Measurements from ENCODE around the gene FAM174C.
"Not testable (repeated sequence)": the region's sequence is repeated elsewhere in the genome, so short reads cannot be mapped to it uniquely, and the experiment has no call there.

FAM174C gene

DNA sequence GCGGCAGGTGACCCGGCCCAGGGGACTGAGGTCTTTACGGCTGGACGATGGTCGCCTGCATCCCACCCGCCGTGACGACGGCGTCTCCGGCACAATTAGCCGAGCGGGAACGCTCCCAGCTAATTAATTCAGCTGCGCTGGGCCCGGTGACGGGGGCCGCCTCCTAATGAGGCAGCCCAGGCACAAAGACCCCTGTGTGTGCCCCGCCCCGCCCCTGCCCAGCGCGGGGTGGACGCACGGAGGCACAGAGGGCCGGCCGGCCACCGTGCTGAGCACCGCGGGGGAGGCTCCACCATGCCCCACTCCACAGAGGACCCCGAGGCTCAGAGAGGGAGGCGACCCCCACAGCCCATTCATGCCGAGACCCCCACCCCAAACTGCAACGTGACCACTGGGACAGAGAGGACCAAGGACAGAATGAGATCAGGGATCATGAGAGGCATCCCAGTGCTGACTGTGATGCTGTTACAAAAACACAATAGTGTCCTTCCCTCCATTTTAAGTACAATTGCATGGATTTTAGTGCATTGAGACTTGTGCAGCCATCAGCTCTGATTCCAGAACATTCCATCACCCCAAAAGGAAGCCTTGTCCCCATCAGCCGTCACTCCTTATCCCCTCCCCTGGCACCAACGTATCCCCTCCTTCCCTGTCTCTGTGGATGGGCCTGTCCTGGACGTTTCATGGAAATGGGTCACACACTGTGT, 27.4 kb downstream of the FAM174C start:
- DNase-seq (ENCODE audit: low spot score), result no peak

DNA sequence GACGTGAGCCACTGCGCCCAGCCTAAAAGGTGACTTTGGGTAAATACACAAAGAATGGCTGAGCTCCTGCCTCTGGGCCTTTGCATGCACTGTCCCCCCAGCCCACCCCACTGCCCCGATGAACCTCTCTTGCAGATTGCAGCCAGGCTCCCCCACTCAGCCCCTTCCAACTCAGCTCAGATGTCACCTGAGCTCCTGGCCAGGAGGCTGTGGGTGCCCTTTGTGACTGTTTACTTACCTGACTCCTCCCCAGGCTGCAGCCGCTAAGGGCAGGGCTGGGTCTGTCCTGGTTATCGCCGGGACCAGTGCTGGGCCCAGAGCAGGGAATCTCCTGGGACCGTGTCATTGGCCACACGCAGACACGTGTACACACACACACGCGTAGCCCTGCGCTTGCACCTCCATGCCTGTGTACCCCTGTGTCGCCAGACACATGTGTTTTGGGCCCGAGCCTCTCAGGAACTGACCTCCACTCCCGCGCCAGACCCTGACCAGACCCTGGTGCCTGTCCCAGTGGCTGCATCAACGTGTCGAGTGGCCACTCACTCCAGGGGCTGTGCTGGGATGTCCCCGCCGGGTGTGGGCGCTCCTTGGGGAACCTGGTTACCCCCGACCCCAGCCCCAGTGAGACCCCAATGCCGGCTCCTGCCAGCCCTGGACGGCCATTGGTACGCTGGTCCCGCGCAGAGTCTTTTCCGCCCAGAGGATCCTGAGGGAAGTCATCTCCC, 29.0 kb downstream of the FAM174C start:
- no peak for DNase-seq (ENCODE audit: low spot score)

DNA sequence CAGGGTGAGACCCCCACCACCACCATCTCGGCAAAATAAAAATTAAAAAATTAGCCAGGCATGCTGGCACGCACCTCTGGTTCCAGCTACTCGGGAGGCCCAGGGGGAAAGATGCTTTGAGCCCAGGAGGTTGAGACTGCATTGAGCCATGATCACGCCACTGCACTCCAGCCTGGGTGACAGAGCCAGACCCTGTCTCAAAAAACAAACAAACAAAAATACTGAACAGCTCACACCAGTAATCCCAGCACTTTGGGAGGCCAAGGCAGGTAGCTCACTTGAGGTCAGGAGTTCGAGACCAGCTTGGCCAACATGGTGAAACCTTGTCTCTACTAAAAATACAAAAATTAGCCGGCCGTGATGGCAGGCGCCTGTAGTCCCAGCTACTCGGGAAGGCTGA, 30.0 kb downstream of the FAM174C start:
- DNase-seq (ENCODE audit: low spot score), result not testable (repeated sequence)

DNA sequence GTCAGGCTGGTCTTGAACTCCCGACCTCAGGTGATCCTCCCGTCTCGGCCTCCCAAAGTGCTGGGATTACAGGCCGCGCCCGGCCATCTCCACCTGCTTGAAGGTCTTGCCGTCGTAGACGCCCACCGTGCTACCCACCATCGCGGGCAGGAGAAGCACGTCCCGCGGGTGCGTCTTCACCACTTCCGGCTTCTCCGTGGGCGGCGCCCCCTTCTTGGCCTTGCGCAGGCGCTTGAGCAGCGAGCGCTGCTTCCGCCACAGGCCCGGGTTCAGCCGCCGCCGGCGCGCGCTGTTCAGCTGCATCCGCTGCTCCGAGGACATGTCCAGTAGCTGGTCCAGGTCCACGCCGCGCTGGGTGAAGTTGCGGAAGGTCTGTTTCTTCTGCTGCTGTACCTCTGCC, 32.0 kb downstream of the FAM174C start:
- peak; percentile 51 for DNase-seq (ENCODE audit: low spot score)

DNA sequence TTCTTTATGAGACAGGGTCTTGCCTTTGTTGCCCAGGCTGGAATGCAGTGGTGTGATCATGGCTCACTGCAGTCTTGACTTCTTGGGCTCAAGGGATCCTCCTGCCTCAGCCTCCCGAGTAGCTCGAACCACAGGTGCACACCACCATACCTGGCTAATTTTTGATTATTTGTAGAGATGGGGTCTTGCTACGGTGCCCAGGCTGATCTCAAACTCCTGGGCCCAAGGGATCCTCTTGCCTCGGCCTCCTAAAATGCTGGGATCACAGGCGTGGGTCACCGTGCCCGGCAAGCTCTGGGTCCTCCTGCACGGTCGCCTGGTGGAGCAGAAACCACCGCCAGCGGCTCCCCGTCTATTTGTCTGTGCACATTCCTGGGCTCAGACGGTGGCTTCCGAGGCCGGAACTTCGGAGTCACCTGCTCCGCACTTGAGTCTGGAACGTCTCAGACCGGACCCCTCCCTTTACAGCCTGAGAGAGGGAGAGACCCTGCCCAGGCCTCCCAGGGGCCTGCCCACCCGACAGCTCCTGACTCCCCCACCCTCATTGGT, 32.5 kb downstream of the FAM174C start:
- no peak for DNase-seq (ENCODE audit: low spot score)

DNA sequence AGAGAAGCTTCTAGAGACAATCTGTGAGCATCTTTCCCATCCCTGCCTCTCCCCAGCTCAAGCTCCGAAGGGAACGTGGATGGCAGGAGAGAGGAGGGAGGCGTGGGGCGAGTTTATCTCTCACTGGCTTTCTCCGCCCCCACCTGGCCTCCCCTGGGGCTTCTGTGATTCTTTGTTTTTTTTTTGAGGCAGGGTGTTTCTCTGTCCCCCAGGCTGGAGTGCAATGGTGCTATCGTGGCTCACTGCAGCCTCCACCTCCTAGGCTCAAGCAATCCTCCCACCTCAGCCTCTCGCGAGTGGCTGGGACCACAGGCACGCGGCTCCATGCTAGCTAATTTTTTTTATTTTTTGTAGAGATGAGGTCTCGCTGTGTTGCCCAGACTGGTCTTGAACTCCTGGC, 33.4 kb downstream of the FAM174C start:
- no peak for DNase-seq (ENCODE audit: low spot score)

DNA sequence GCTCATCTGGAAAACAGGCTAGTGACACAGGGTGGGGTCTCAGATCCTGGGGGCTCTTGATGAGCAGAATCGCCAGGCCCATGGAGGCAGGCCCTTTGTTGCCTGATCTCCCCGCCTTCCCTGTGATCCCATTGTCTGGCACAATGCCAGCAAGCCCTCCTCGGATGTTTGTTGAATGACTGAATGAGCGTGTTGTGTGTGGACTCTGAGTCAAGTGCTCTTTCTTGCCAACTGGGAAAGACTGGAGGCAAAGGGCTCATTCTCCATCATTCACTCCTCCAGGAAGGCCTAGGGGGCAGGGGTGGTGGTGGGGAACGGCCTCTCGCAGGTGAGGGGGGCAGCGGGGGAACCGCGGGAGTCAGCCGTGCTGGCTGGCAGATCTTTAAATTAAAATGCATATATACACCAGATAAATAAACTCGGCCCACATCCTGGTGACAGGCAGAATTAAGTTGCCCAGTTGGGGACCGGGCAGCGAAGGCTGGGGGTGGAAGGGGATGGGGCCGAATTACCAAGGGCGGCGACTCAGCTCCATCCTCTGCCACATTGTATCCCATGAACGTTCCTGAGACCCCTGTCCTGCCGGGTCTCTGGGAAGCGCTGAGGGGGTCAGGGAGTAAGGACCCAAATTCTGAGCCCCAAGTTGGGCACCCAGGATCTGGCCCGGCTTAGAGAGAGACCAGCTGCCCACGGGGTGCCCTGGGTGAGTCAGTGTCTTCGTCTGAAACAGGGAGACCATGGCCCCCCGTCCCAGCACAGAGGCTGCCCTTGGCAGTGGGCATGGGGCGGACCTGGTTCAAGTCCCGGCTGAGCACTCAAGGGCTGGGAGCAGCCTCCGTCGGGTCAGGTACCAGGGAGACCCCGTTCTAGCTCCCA, 34.9 kb downstream of the FAM174C start:
- no peak for DNase-seq (ENCODE audit: low spot score)

DNA sequence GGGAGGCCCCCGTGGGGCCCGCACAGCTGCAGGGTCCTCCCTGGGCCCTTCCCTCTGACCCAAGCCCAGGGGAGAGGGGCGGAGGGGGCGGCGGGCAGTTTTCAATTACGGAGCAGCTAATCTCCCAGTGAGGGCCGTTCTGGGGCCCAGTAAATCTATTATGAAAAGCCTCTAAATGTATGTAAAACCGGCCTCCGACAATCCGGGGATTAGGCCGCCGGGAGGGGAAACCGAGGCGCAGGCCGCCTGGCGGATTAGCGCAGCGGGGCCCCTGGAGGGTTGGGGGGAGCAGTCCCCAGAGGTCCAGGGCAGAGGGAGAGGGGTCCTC, 35.5 kb downstream of the FAM174C start:
- DNase-seq (ENCODE audit: low spot score), result no peak

DNA sequence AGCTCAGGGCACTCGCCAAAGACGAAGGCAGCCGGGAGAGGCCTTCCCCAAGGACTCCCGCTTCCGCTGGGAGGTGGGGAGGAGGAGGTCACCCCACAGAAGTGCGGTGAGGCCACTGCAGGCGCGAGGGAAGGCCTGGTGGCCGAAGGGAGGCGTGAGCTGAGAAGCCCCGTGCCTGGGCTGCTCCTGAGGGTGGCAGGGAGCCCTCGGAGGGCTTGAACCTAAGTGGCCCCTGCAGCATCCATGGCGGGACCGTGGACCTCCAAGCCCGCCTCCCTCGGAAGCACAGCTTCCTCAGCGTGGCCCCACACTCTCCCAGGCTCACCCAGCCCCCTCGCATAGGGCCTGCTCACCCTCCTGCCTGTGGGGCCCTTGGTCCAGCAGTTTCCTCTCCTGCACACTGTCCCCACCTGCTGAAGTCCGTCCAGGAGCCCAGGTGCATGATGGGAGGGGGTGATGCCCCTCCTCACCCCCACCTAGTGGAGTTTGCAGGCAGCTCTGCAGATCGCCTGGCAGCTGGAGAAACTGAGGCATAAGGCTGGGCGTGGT, 36.3 kb downstream of the FAM174C start:
- no peak for DNase-seq (ENCODE audit: low spot score)

DNA sequence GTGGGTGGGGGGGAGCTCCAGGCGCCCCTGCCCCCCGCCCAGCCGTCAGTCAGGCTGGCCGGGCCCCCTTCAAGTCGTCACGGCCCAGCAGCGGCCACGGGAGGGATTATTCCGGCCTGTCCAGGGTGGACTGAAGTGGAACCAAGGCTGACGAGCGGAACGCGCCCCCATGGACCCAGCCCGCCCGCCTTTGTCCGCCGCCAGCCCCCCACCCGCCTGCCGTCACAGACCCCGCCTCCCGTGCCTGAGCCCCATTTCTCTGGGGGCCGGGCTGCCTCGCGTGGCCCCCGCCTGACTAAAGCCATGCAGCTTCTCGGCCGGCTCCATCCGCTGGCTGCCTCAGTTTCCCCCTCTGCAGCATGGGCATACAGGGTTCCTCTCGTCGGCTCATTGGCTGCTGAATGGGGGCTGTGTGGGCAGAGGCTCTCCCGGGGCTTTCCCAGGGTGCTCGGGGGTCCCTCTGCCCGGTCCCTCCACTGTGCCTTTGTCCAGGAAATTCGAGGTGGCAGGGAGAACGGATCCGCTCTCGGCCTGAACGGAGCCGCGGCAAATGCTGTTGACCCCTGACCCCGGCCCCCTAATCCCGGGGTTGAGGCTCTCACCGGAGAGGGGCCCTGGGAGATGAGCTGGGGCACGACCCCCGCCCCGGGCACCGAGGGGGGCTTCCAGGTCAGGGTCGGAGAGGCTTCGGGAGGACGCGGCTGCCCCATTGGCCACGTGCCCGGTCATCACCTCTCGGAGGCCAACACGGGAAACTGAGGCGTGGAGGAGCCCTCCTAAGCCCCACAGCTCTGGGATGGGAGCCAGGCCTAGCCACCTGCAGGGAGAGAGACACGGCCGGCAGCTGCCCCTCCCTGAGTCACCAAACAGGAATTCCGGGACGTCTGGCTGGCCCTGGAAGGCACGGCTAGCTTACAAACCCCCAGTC, 37.7 kb downstream of the FAM174C start:
- DNase-seq (ENCODE audit: low spot score), result peak; percentile 28

DNA sequence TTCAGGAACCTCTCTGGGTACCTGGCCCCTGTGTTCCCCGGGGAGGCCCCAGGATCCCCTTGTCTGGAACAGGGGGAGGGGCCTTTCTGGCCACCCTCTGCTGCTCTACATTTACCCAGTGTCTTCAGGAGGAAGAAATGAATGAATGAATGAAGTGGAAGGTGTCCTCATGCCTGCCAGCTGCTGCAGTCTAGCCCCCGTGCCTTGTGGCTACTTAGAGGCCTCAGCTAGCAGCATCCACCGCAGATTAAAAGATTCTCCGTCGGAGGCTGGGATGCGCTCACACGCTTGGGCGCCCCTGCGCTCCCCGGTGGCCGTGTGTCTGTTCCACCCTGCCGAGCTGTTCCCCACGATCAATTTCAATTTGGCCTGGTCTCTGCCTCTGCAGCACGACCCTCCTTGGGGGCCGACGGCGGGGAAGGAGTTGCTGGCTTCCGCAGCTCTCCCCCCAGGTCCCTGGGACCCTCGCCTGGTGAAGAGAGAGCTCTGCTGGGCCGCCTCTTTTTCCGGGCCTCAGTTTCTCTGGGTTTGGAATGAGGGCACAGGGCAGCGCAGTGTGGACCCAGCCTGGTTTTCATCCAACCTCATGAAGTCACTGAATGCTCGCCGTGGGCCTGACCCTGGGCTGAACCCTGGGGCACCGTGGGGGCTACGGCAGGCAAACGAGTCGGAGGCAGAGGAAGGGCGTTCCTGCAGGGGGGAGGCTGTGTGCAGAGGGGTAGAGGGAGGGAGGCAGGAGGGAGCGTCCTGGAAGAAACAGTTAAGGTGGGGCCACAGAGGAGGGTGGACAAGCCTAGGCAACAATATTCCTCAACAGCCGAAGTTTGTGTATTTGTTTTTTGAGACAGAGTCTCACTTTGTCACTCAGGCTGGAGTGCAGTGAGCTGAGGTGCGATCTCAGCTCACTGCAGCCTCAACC, 38.6 kb downstream of the FAM174C start:
- DNase-seq (ENCODE audit: low spot score), result no peak

DNA sequence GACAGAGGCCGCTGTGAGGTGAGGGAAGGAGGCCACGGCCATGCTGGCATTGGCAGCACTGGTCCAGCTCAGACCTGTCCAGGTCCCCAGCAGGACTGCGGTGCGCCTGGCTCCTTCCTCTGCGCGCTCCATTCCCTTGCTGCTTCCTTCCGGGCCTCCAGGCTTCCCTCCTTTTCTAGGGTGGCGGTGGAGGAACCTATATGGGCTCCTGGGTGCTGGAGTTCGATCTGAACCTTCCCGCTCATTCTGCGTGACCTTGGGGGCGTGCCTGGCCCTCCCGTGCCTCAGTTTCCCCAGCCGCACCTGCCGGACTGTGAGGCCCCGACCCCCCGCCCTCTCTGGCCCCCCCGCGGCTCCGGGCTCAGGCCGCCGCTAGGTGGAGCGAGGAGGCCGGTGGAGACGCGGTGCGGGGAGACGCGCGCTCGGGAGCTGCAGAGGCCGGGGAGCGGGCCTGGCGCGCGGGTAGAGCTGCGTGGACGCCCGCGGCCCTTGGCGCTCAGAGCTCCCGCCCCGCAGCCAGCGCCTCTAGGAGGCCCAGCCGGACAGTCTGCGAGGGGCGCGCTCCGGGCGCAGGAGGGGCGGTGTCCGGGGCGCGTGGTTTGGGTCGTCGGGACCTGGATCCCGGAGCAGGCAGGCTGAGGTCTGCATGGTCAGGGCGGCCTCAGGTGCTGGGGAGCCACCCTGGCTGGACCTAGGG, 40.3 kb downstream of the FAM174C start:
- DNase-seq (ENCODE audit: low spot score), result no peak

DNA sequence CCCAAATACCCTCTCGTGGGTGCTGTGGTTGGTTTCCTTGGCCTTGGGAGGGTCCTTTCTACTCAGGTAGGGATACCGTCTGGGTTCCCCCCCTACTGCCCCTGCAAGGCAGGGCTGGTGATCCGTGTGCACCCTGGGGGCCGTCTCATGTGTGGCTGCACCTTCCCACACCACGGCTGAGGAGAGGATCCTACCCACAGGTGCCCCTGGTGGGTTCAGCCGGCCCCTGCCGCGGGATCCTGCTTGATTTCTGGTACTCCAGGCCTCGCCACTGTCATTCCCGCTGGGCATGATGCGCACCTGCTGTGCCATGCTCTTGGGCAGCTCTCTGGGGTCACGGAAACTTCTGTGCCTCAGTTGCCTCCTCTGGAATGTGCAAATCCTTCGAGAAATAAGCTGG, 41.1 kb downstream of the FAM174C start:
- no peak for DNase-seq (ENCODE audit: low spot score)

DNA sequence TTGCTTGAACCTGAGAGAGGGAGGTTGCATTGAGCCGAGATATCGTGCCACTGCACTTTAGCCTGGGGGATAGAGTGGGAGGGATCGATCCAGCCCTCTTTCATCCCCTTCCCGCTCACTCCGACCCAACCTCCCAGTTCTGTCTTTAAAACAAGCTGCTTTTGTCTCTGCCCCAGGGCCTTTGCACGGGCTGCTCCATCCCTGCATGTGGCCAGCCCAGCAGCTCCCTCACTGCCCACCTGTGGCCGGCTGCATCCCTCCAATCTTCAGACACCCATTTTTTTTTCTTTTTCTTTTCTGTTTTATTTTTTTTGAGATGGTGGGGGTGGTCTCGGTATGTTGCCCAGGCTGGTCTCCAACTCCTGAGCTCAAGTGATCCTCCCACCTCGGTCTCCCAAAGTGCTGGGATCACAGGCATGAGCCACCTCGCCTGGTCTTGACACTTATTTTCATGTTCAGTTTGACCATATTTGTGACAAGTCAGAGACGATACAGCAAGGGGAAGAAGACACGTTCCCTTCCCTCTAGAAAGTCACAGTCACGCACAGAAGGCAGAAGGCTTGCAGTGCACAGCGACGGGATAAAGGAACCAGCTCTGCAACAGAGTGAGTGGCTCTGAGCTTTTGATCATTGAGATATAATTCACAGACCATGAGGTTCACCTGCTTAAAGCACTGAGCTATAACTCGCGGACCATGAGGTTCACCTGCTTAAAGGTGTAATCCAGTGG, 42.1 kb downstream of the FAM174C start:
- no peak for DNase-seq (ENCODE audit: low spot score)

DNA sequence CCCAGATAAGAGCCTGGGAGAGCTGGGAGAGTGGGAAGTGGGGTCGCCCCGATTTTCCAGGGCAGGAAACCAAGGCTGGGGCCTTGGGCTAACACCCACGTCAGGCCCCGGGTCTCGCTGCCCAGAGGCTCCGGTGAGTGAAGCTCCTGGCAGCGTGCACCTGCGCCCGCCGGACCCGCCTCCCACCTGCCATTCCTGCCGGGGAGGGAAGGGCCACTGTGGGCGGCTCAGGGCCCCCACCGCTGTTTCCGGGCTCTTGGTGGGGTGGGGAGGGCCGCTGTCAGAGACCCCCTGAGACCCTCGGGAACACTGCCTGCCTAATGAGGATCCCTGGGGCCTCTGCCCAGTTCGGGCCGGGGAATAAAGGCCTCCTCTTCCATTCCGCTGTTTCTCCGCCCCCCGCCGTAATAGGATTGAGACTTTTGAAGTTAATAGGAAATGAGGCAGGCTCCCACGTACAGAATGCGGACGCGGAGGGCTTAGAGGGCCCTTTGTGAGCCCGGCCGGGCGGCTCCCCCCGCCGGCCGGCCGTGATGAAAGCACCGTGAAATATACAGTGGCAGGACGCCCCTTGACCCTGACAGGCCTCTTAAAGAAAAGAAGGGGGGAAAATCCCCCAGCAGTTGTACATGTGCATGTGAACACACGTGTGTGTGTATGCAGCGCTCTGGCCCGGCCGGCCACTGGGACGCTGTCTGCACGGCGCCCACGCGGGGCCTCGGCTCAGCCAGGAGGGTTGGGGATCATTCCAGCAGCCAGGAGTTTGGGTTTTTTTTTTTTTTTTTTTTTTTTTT, 43.5 kb downstream of the FAM174C start:
- DNase-seq (ENCODE audit: low spot score), result no peak

DNA sequence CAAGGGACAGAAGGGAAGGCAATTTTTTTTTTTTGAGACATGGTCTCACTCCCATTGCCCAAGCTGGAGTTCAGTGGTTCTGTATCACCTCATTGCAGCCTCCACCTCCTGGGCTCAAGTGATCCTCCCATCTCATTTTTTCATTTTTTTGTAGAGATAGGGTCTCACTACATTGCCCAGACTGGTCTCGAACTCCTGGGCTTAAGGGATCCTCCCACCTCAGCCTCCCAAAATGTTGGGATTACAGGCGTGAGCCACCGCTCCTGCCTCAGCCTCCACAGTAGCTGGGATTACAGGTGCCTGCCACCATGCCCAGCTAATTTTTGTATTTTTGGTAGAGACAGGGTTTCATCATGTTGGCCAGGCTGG, 44.9 kb downstream of the FAM174C start:
- not testable (repeated sequence) for DNase-seq (ENCODE audit: low spot score)

DNA sequence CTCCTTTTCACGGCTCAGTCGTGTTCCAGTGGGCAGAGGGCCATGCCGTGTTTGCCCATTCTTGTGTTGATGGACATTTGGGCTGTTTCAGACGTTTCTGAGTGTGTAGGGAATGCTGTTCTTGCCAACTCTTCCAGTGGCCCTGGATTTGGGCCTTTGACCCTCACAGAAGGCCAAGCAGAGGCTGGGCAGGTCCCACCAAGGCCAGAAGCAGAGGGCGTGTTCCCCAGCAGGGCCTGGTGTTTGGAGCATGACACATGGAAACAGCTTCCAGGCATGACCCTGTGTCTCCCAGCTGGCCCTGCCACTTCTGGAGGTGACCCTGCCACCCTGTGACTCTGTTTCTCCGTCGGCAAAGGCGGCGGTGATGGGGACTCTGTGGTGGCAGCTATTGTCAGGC, 46.2 kb downstream of the FAM174C start:
- no peak for DNase-seq (ENCODE audit: low spot score)

All from COLO829 (cell line).